ENCODE measurements around the gene THSD7B.

GRCh38 chr2:137677466-137677865 is 912.1 kb downstream of the THSD7B start:
- TF ChIP-seq, protein P1, sequence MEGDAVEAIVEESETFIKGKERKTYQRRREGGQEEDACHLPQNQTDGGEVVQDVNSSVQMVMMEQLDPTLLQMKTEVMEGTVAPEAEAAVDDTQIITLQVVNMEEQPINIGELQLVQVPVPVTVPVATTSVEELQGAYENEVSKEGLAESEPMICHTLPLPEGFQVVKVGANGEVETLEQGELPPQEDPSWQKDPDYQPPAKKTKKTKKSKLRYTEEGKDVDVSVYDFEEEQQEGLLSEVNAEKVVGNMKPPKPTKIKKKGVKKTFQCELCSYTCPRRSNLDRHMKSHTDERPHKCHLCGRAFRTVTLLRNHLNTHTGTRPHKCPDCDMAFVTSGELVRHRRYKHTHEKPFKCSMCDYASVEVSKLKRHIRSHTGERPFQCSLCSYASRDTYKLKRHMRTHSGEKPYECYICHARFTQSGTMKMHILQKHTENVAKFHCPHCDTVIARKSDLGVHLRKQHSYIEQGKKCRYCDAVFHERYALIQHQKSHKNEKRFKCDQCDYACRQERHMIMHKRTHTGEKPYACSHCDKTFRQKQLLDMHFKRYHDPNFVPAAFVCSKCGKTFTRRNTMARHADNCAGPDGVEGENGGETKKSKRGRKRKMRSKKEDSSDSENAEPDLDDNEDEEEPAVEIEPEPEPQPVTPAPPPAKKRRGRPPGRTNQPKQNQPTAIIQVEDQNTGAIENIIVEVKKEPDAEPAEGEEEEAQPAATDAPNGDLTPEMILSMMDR (IDR thresholded peaks at IDR 0.05): no peak
- no peak for TF ChIP-seq POLR2A (IDR thresholded peaks at IDR 0.05)
- no peak for TF ChIP-seq POLR2AphosphoS5 (IDR thresholded peaks at IDR 0.05)
- no peak for TF ChIP-seq EP300 (IDR thresholded peaks at IDR 0.05; ENCODE audit: low read depth)
